Liver (tissue), 9 donors: ENCODE measurements around the gene AXIN1. TPM values are rescaled to one million over a fixed set of nuclear protein-coding genes. Genes with fewer than 3 reads are reported as not detected.

Experiments used
- DNase-seq: peaks from one replicate; pipeline ENCODE4 v3.0.0-alpha.2; 2017; ENCODE audit warnings: low spot score
- H3K27ac ChIP-seq, 2 donors: one replicate each; pipeline ENCODE4 v1.7.0; 2013; ENCODE audit warnings: inconsistent platforms in 2 of 2, low read length in 2 of 2, control low read depth in 1 of 2, low read depth in 1 of 2, mild to moderate bottlenecking in 1 of 2
- H3K27me3 ChIP-seq, 4 donors: one replicate each; pipeline versions ENCODE4 v1.6.1 to v1.7.0; 2013; ENCODE audit warnings: low read length in 3 of 4, inconsistent platforms in 1 of 4, mild to moderate bottlenecking in 1 of 4, moderate library complexity in 1 of 4; ENCODE audit not compliant: control insufficient read depth in 4 of 4, insufficient read depth in 4 of 4
- H3K36me3 ChIP-seq, 4 donors: one replicate each; pipeline versions ENCODE4 v1.6.1 to v1.7.0; 2013; ENCODE audit warnings: low read length in 3 of 4, mild to moderate bottlenecking in 3 of 4, low read depth in 1 of 4, moderate library complexity in 1 of 4; ENCODE audit not compliant: control insufficient read depth in 4 of 4, insufficient read depth in 3 of 4
- H3K4me1 ChIP-seq, 4 donors: one replicate each; pipeline versions ENCODE4 v1.6.1 to v1.7.0; 2013; ENCODE audit warnings: low read length in 3 of 4, mild to moderate bottlenecking in 3 of 4, moderate library complexity in 1 of 4; ENCODE audit not compliant: control insufficient read depth in 4 of 4, insufficient read depth in 4 of 4
- H3K4me3 ChIP-seq, 3 donors: one replicate each; pipeline versions ENCODE4 v1.6.1 to v1.7.0; 2013; ENCODE audit warnings: low read length in 3 of 3, control low read depth in 1 of 3, low read depth in 1 of 3, mild to moderate bottlenecking in 1 of 3
- H3K9ac ChIP-seq, 2 donors: one replicate each; pipeline ENCODE4 v1.7.0; 2013; ENCODE audit warnings: low read length in 2 of 2, mild to moderate bottlenecking in 2 of 2, moderate library complexity in 2 of 2, control low read depth in 1 of 2, low read depth in 1 of 2
- H3K9me3 ChIP-seq, 4 donors: one replicate each; pipeline versions ENCODE4 v1.6.1 to v1.7.0; 2013; ENCODE audit warnings: low read length in 3 of 4; ENCODE audit not compliant: control insufficient read depth in 4 of 4
- EGR1 ChIP-seq, 2 donors: IDR thresholded peaks; 2 replicates each; pipeline ENCODE4 v1.6.1; 2016 to 2018; ENCODE audit warnings: antibody characterized with exemption in 2 of 2, low read depth in 2 of 2
- HNF4A ChIP-seq, 2 donors: conservative IDR thresholded peaks; 2 replicates each; pipeline ENCODE4 v1.6.1; 2016; ENCODE audit warnings: antibody characterized with exemption in 2 of 2, mild to moderate bottlenecking in 2 of 2
- HNF4G ChIP-seq: IDR thresholded peaks from 2 replicates; pipeline ENCODE4 v1.6.1; 2016; ENCODE audit warnings: antibody characterized with exemption
- JUND ChIP-seq, 2 donors: IDR thresholded peaks; 2 replicates each; pipeline ENCODE4 v1.6.1; 2016; ENCODE audit warnings: antibody characterized with exemption in 2 of 2
- NR2F2 ChIP-seq: IDR thresholded peaks from 2 replicates; pipeline ENCODE4 v1.6.1; 2016; ENCODE audit warnings: antibody characterized with exemption
- RAD21 ChIP-seq, 2 donors: IDR thresholded peaks; 2 replicates each; pipeline ENCODE4 v1.6.1; 2016; ENCODE audit warnings: antibody characterized with exemption in 2 of 2, mild to moderate bottlenecking in 2 of 2
- RXRA ChIP-seq, 2 donors: IDR thresholded peaks; 2 replicates each; pipeline ENCODE4 v1.6.1; 2017 to 2018; ENCODE audit warnings: antibody characterized with exemption in 2 of 2, mild to moderate bottlenecking in 1 of 2
- SP1 ChIP-seq: IDR thresholded peaks from 2 replicates; pipeline ENCODE4 v1.6.1; 2018; ENCODE audit warnings: antibody characterized with exemption, mild to moderate bottlenecking
- TAF1 ChIP-seq: conservative IDR thresholded peaks from 2 replicates; pipeline ENCODE4 v1.6.1; 2016; ENCODE audit warnings: antibody characterized with exemption, mild to moderate bottlenecking
- WGBS: extraction: QIAGEN DNeasy Blood & Tissue Kit; methylation state at CpG from one replicate; pipeline ENCODE4 v1.1.7; 2013; 5-methylcytosine and 5-hydroxymethylcytosine counted together
- polyA plus RNA-seq, 2 donors: library from polyadenylated mRNA; stranded (reverse) in 1 of 2; unstranded in 1 of 2; fragments of 200-250 nt in 1 of 2; fragments of >200 nt in 1 of 2; fragmentation: Nextera tagmentation in 1 of 2; extraction: Ambion mirVana in 1 of 2; gene quantifications; one replicate each; pipeline versions ENCODE4 v1.2.1 to v1.2.3, GENCODE V29; 2013 to 2015
- total RNA-seq, 2 donors: library from RNA; depleted of rRNA; stranded (reverse); fragments of >200 nt; gene quantifications; one replicate each; pipeline ENCODE4 v1.2.3, GENCODE V29; 2014
- TF ChIP-seq, protein P1 (sequence below): IDR thresholded peaks from 2 replicates; pipeline ENCODE4 v1.6.1; 2016; ENCODE audit warnings: antibody characterized with exemption
- TF ChIP-seq, protein P2 (sequence below): IDR thresholded peaks from 2 replicates; pipeline ENCODE4 v1.6.1; 2016; ENCODE audit warnings: antibody characterized with exemption
- TF ChIP-seq, protein P3 (sequence below): IDR thresholded peaks from 2 replicates; pipeline ENCODE4 v1.6.1; 2016; ENCODE audit warnings: antibody characterized with exemption
- TF ChIP-seq, protein P4 (sequence below): fragments of 150-350 bp; IDR thresholded peaks from 2 replicates; pipeline ENCODE4 v1.5.1; 2017; ENCODE audit warnings: improper control_type of control experiment, low read depth, low read length; ENCODE audit not compliant: missing input control
- TF ChIP-seq, protein P5 (sequence below): IDR thresholded peaks from 2 replicates; pipeline ENCODE4 v1.6.1; 2016; ENCODE audit warnings: antibody characterized with exemption, mild to moderate bottlenecking
- donor health status: healthy.
- donor health status: healthy.
- donor health status: healthy.
- donor health status: healthy.
- donor health status: healthy.

AXIN1 gene
- total and polyA plus RNA-seq, 4 donors, result 2.0 to 10.3 (median 7.9) TPM

DNA sequence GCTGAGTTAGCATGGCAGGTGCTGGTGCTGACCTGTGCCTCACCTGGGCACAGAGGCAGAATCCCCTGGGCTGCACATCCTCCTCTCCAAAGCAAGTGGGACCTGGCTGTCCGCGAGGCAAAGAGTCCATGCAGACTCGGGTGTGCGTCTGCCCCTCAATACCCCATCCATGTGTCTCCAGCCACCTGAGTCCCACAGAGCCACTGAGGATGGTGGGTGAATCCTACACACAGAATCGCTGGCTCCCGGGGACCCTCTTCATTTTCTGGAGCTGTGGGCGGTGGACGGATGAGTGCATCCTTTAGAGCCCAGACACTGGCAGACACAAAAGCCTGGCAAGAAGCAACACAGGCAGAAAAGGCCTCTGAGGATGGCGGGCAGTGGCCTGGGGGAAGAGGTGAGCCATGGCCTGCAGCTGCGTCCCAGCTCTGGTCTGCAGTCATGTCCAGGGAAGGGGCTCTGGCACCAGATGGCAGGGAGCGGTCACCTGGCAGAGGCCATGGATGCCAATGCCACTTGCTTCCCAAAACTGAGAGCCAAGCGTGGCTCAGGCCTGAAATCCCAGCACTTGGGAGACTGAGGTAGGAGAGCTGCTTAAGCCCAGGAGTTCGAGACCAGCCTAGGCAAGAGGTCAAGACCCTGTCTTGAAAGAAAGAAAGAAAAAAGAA, 29.9 kb downstream of the AXIN1 start:
- H3K9ac ChIP-seq, result no peak overlapping the region
- no peak overlapping the region for H3K4me3 ChIP-seq
- H3K36me3 ChIP-seq, result peaks cover 0 to 9% (median 1%) of the 10 kb centered on the region in 4 donors
- no peaks in the 10 kb centered on the region for H3K27me3 ChIP-seq
- DNase-seq, result no peak
- H3K9me3 ChIP-seq, result no peaks in the 10 kb centered on the region
- H3K27ac ChIP-seq, result no peak overlapping the region
- 96% methylated on average over 13 of the region's 13 CpGs for WGBS
- TF ChIP-seq TAF1 (no peak), HNF4G (no peak), EGR1 (IDR thresholded peaks at IDR 0.05; ENCODE audit: low read depth in 2 of 2) (no peak), RAD21 (IDR thresholded peaks at IDR 0.05) (no peak), SP1 (no peak), HNF4A (conservative IDR thresholded peaks at IDR 0.05) (no peak), RXRA (IDR thresholded peaks at IDR 0.05) (no peak), JUND (IDR thresholded peaks at IDR 0.05) (no peak), NR2F2 (no peak)
- TF ChIP-seq, protein P1, sequence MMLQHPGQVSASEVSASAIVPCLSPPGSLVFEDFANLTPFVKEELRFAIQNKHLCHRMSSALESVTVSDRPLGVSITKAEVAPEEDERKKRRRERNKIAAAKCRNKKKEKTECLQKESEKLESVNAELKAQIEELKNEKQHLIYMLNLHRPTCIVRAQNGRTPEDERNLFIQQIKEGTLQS, result no peak
- TF ChIP-seq, protein P2, sequence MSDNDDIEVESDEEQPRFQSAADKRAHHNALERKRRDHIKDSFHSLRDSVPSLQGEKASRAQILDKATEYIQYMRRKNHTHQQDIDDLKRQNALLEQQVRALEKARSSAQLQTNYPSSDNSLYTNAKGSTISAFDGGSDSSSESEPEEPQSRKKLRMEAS, result no peak
- TF ChIP-seq, protein P3, sequence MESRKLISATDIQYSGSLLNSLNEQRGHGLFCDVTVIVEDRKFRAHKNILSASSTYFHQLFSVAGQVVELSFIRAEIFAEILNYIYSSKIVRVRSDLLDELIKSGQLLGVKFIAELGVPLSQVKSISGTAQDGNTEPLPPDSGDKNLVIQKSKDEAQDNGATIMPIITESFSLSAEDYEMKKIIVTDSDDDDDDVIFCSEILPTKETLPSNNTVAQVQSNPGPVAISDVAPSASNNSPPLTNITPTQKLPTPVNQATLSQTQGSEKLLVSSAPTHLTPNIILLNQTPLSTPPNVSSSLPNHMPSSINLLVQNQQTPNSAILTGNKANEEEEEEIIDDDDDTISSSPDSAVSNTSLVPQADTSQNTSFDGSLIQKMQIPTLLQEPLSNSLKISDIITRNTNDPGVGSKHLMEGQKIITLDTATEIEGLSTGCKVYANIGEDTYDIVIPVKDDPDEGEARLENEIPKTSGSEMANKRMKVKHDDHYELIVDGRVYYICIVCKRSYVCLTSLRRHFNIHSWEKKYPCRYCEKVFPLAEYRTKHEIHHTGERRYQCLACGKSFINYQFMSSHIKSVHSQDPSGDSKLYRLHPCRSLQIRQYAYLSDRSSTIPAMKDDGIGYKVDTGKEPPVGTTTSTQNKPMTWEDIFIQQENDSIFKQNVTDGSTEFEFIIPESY, result no peak
- TF ChIP-seq, protein P4, sequence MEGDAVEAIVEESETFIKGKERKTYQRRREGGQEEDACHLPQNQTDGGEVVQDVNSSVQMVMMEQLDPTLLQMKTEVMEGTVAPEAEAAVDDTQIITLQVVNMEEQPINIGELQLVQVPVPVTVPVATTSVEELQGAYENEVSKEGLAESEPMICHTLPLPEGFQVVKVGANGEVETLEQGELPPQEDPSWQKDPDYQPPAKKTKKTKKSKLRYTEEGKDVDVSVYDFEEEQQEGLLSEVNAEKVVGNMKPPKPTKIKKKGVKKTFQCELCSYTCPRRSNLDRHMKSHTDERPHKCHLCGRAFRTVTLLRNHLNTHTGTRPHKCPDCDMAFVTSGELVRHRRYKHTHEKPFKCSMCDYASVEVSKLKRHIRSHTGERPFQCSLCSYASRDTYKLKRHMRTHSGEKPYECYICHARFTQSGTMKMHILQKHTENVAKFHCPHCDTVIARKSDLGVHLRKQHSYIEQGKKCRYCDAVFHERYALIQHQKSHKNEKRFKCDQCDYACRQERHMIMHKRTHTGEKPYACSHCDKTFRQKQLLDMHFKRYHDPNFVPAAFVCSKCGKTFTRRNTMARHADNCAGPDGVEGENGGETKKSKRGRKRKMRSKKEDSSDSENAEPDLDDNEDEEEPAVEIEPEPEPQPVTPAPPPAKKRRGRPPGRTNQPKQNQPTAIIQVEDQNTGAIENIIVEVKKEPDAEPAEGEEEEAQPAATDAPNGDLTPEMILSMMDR, result no peak
- peaks cover 2 to 8% (median 5%) of the 10 kb centered on the region in 4 donors for H3K4me1 ChIP-seq

DNA sequence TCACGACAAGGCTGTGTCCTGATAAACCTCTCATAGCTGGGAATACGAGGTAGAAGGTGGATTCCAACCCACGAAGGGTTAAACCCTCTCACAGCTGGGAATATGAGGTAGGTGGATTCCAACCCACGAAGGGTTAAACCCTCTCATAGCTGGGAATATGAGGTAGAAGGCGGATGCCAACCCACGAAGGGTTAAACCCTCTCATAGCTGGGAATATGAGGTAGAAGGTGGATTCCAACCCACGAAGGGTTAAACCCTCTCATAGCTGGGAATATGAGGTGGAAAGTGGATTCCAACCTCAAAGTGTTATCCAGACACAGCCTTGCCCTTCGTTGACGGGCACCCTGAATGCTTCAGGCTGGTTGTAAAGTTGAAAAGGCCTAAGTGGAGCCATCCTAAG, 31.0 kb downstream of the AXIN1 start:
- H3K36me3 ChIP-seq, result peaks cover 0 to 9% (median 1%) of the 10 kb centered on the region in 4 donors
- TF ChIP-seq SP1 (no peak), EGR1 (IDR thresholded peaks at IDR 0.05; ENCODE audit: low read depth in 2 of 2) (no peak)
- TF ChIP-seq, protein P5, sequence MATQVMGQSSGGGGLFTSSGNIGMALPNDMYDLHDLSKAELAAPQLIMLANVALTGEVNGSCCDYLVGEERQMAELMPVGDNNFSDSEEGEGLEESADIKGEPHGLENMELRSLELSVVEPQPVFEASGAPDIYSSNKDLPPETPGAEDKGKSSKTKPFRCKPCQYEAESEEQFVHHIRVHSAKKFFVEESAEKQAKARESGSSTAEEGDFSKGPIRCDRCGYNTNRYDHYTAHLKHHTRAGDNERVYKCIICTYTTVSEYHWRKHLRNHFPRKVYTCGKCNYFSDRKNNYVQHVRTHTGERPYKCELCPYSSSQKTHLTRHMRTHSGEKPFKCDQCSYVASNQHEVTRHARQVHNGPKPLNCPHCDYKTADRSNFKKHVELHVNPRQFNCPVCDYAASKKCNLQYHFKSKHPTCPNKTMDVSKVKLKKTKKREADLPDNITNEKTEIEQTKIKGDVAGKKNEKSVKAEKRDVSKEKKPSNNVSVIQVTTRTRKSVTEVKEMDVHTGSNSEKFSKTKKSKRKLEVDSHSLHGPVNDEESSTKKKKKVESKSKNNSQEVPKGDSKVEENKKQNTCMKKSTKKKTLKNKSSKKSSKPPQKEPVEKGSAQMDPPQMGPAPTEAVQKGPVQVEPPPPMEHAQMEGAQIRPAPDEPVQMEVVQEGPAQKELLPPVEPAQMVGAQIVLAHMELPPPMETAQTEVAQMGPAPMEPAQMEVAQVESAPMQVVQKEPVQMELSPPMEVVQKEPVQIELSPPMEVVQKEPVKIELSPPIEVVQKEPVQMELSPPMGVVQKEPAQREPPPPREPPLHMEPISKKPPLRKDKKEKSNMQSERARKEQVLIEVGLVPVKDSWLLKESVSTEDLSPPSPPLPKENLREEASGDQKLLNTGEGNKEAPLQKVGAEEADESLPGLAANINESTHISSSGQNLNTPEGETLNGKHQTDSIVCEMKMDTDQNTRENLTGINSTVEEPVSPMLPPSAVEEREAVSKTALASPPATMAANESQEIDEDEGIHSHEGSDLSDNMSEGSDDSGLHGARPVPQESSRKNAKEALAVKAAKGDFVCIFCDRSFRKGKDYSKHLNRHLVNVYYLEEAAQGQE, result no peak
- TF ChIP-seq, protein P3, result no peak
- WGBS, result 81% methylated on average over 9 of the region's 9 CpGs
- H3K4me1 ChIP-seq, result peaks cover 0 to 3% (median under 1%) of the 10 kb centered on the region in 4 donors
- H3K4me3 ChIP-seq, result no peak overlapping the region
- no peak overlapping the region for H3K9ac ChIP-seq
- H3K27ac ChIP-seq, result no peak overlapping the region
- H3K27me3 ChIP-seq, result no peaks in the 10 kb centered on the region
- no peaks in the 10 kb centered on the region for H3K9me3 ChIP-seq
- DNase-seq, result no peak
